Ramos (cell line): ENCODE measurements around the gene SCN9A.
"Not testable (repeated sequence)": the region's sequence is repeated elsewhere in the genome, so short reads cannot be mapped to it uniquely, and the experiment has no call there.

Source experiments
- in situ Hi-C: fragments of 300-500 bp; cut with MboI; formaldehyde crosslinking; loops from one replicate; pipeline ENCODE4 v1.14.3; 2022; ENCODE audit warnings: low sequenced_read_pairs; ENCODE audit not compliant: unreplicated experiment

SCN9A gene

GRCh38 chr2:166376488-166376828 lies 714 bp upstream of the SCN9A start:
- in situ Hi-C loops, result no loop called here

GRCh38 chr2:166375195-166375735 lies 479 bp downstream of the SCN9A start:
- in situ Hi-C loops, result no loop called here

- in situ Hi-C loops, result no loop called here
Observed at GRCh38 chr2:166373951-166374350, 1.8 kb downstream of the SCN9A start.

- in situ Hi-C loops, result no loop called here
Observed at GRCh38 chr2:166373539-166373938, 2.2 kb downstream of the SCN9A start.

- in situ Hi-C loops, result no loop called here
Observed at GRCh38 chr2:166373105-166373504, 2.6 kb downstream of the SCN9A start.

- in situ Hi-C loops, result no loop called here
Observed at GRCh38 chr2:166372046-166372445, 3.7 kb downstream of the SCN9A start.

- in situ Hi-C loops, result no loop called here
Observed at GRCh38 chr2:166365803-166366420, 9.8 kb downstream of the SCN9A start.

- in situ Hi-C loops, result no loop called here
Observed at GRCh38 chr2:166365239-166365638, 10.5 kb downstream of the SCN9A start.

- in situ Hi-C loops, result no loop called here
Observed at GRCh38 chr2:166364476-166365161, 11.1 kb downstream of the SCN9A start.

- in situ Hi-C loops, result no loop called here
Observed at GRCh38 chr2:166361351-166362153, 14.2 kb downstream of the SCN9A start.

- in situ Hi-C loops, result no loop called here
Observed at GRCh38 chr2:166360906-166361305, 14.8 kb downstream of the SCN9A start.

- in situ Hi-C loops, result no loop called here
Observed at GRCh38 chr2:166360426-166360825, 15.3 kb downstream of the SCN9A start.

- in situ Hi-C loops, result not testable (repeated sequence)
Observed at GRCh38 chr2:166357950-166358321, 17.8 kb downstream of the SCN9A start.

- in situ Hi-C loops, result no loop called here
Observed at GRCh38 chr2:166357068-166357949, 18.4 kb downstream of the SCN9A start.

- in situ Hi-C loops, result no loop called here
Observed at GRCh38 chr2:166351319-166351718, 24.4 kb downstream of the SCN9A start.

- in situ Hi-C loops, result no loop called here
Observed at GRCh38 chr2:166350525-166350924, 25.2 kb downstream of the SCN9A start.

GRCh38 chr2:166344286-166345113 lies 31.2 kb downstream of the SCN9A start:
- in situ Hi-C loops, result no loop called here

- in situ Hi-C loops, result no loop called here
Observed at GRCh38 chr2:166343467-166343866, 32.3 kb downstream of the SCN9A start.

- in situ Hi-C loops, result no loop called here
Observed at GRCh38 chr2:166341426-166341825, 34.3 kb downstream of the SCN9A start.
